ENCODE measurements around the gene FRMD3. TPM values are rescaled to one million over a fixed set of nuclear protein-coding genes. Genes with fewer than 3 reads are reported as not detected.

FRMD3 gene
- total and polyA plus RNA-seq, 4 donors: 0.16 to 0.75 (median 0.48) TPM

DNA sequence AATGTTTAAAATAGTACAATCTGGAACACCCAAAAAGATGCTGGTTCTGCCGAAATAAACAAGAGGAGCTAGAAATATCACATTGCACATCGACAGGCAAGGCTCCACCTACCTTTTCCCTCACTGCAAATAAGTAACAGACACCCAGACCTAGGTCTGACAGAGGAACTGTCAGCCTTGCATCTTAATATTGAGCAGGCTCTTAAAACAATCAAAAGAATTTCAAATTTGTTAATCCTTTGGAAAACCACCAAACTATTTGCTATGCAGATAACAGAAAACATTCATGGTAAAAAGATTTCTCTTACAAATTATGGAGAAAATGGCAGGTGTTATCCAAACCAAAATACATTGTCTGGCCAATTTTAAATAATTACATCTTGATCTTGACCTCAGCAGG, 71.3 kb downstream of the FRMD3 start:
- H3K9ac ChIP-seq (ENCODE audit: low read depth in 1 of 2, low read length in 2 of 2): no peak overlapping the region
- 54% methylated on average over 2 of the region's 2 CpGs for WGBS
- TF ChIP-seq TAF1 (conservative IDR thresholded peaks at IDR 0.05): no peak
- TF ChIP-seq HNF4G (IDR thresholded peaks at IDR 0.05): no peak
- TF ChIP-seq FOXA2 (IDR thresholded peaks at IDR 0.05): no peak
- TF ChIP-seq, protein P1, sequence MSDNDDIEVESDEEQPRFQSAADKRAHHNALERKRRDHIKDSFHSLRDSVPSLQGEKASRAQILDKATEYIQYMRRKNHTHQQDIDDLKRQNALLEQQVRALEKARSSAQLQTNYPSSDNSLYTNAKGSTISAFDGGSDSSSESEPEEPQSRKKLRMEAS (IDR thresholded peaks at IDR 0.05): no peak
- no peak for TF ChIP-seq EGR1 (IDR thresholded peaks at IDR 0.05; ENCODE audit: low read depth in 2 of 2)
- no peak for TF ChIP-seq HNF4A (conservative IDR thresholded peaks at IDR 0.05)
- no peak for TF ChIP-seq SP1 (IDR thresholded peaks at IDR 0.05)
- no peak for TF ChIP-seq FOXA1 (IDR thresholded peaks at IDR 0.05)
- TF ChIP-seq, protein P2, sequence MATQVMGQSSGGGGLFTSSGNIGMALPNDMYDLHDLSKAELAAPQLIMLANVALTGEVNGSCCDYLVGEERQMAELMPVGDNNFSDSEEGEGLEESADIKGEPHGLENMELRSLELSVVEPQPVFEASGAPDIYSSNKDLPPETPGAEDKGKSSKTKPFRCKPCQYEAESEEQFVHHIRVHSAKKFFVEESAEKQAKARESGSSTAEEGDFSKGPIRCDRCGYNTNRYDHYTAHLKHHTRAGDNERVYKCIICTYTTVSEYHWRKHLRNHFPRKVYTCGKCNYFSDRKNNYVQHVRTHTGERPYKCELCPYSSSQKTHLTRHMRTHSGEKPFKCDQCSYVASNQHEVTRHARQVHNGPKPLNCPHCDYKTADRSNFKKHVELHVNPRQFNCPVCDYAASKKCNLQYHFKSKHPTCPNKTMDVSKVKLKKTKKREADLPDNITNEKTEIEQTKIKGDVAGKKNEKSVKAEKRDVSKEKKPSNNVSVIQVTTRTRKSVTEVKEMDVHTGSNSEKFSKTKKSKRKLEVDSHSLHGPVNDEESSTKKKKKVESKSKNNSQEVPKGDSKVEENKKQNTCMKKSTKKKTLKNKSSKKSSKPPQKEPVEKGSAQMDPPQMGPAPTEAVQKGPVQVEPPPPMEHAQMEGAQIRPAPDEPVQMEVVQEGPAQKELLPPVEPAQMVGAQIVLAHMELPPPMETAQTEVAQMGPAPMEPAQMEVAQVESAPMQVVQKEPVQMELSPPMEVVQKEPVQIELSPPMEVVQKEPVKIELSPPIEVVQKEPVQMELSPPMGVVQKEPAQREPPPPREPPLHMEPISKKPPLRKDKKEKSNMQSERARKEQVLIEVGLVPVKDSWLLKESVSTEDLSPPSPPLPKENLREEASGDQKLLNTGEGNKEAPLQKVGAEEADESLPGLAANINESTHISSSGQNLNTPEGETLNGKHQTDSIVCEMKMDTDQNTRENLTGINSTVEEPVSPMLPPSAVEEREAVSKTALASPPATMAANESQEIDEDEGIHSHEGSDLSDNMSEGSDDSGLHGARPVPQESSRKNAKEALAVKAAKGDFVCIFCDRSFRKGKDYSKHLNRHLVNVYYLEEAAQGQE (IDR thresholded peaks at IDR 0.05): no peak
- TF ChIP-seq RAD21 (IDR thresholded peaks at IDR 0.05): no peak
- TF ChIP-seq YY1 (IDR thresholded peaks at IDR 0.05): no peak
- H3K27ac ChIP-seq (ENCODE audit: low read depth in 1 of 2, low read length in 2 of 2): no peak overlapping the region
- no peaks in the 10 kb centered on the region for H3K9me3 ChIP-seq (ENCODE audit: control insufficient read depth in 4 of 4, low read length in 3 of 4)
- no peak for DNase-seq (ENCODE audit: low spot score)
- H3K27me3 ChIP-seq (ENCODE audit: control insufficient read depth in 4 of 4, insufficient read depth in 4 of 4, low read length in 3 of 4): no peaks in the 10 kb centered on the region
- no peaks in the 10 kb centered on the region for H3K4me1 ChIP-seq (ENCODE audit: control insufficient read depth in 4 of 4, insufficient read depth in 4 of 4, low read length in 3 of 4)
- H3K36me3 ChIP-seq (ENCODE audit: control insufficient read depth in 4 of 4, insufficient read depth in 3 of 4, low read depth in 1 of 4, low read length in 3 of 4): no peaks in the 10 kb centered on the region
- no peak overlapping the region for H3K4me3 ChIP-seq (ENCODE audit: low read depth in 1 of 3, low read length in 3 of 3)

DNA sequence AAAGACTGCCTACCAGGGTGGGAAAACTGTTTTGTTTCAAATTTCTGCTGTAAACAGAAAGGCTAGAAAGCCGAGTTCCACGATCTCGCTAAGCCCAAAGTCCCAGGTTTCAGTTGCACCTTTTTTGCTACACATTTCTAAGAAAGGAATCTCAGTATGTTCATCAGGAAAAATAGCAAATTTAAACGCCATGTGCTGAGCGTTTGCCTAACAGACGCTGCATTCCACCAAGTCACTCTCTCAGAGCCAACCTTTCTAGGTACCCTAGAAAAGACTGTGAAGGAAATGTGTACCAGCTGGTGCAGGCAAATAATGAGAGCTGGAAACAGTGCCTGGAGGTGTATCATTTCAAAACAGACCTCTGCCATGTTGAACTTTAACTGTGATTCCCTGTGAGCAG, 71.8 kb downstream of the FRMD3 start:
- Histone ChIP-seq H3K9ac (ENCODE audit: low read depth in 1 of 2, low read length in 2 of 2) (no peak overlapping the region), H3K36me3 (ENCODE audit: control insufficient read depth in 4 of 4, insufficient read depth in 3 of 4, low read depth in 1 of 4, low read length in 3 of 4) (no peaks in the 10 kb centered on the region), H3K9me3 (ENCODE audit: control insufficient read depth in 4 of 4, low read length in 3 of 4) (no peaks in the 10 kb centered on the region), H3K4me1 (ENCODE audit: control insufficient read depth in 4 of 4, insufficient read depth in 4 of 4, low read length in 3 of 4) (no peaks in the 10 kb centered on the region), H3K4me3 (ENCODE audit: low read depth in 1 of 3, low read length in 3 of 3) (no peak overlapping the region), H3K27me3 (ENCODE audit: control insufficient read depth in 4 of 4, insufficient read depth in 4 of 4, low read length in 3 of 4) (no peaks in the 10 kb centered on the region), H3K27ac (ENCODE audit: low read depth in 1 of 2, low read length in 2 of 2) (no peak overlapping the region)
- no peak for DNase-seq (ENCODE audit: low spot score)
- 88% methylated on average over 6 of the region's 6 CpGs for WGBS
- TF ChIP-seq, protein P2 (IDR thresholded peaks at IDR 0.05): no peak
- TF ChIP-seq JUND (IDR thresholded peaks at IDR 0.05) (no peak), FOXA2 (IDR thresholded peaks at IDR 0.05) (no peak), HNF4G (IDR thresholded peaks at IDR 0.05) (no peak), RAD21 (IDR thresholded peaks at IDR 0.05) (no peak), SP1 (IDR thresholded peaks at IDR 0.05) (no peak), TAF1 (conservative IDR thresholded peaks at IDR 0.05) (no peak), GABPA (IDR thresholded peaks at IDR 0.05 in 1 of 2, conservative IDR thresholded peaks at IDR 0.05 in 1 of 2) (no peak), HNF4A (conservative IDR thresholded peaks at IDR 0.05) (no peak), NR2F2 (IDR thresholded peaks at IDR 0.05) (no peak), EGR1 (IDR thresholded peaks at IDR 0.05; ENCODE audit: low read depth in 2 of 2) (no peak)
- TF ChIP-seq, protein P1 (IDR thresholded peaks at IDR 0.05): no peak
- TF ChIP-seq, protein P3, sequence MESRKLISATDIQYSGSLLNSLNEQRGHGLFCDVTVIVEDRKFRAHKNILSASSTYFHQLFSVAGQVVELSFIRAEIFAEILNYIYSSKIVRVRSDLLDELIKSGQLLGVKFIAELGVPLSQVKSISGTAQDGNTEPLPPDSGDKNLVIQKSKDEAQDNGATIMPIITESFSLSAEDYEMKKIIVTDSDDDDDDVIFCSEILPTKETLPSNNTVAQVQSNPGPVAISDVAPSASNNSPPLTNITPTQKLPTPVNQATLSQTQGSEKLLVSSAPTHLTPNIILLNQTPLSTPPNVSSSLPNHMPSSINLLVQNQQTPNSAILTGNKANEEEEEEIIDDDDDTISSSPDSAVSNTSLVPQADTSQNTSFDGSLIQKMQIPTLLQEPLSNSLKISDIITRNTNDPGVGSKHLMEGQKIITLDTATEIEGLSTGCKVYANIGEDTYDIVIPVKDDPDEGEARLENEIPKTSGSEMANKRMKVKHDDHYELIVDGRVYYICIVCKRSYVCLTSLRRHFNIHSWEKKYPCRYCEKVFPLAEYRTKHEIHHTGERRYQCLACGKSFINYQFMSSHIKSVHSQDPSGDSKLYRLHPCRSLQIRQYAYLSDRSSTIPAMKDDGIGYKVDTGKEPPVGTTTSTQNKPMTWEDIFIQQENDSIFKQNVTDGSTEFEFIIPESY (IDR thresholded peaks at IDR 0.05): no peak
- TF ChIP-seq, protein P4, sequence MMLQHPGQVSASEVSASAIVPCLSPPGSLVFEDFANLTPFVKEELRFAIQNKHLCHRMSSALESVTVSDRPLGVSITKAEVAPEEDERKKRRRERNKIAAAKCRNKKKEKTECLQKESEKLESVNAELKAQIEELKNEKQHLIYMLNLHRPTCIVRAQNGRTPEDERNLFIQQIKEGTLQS (IDR thresholded peaks at IDR 0.05): no peak
